Activated CD4-positive, alpha-beta T cell treated with anti-CD3 and anti-CD28 coated beads, Interleukin-2, amount 50 U/mL, for 24 hours (primary cell): ENCODE results near the gene FAM83C.

Experiments used
- DNase-seq, 2 donors: peaks; one replicate each; pipeline ENCODE4 v3.0.0-alpha.2; 2020; ENCODE audit warnings: low read depth in 1 of 2, low spot score in 1 of 2

FAM83C gene

GRCh38 chr20:35291654-35292503, at the start of gene FAM83C:
TSS of gene FAM83C (minus strand) at chr20:35292425. CDS start at chr20:35292304, 121 bp downstream.
- DNase-seq = no peak

- no peak for DNase-seq
These were observed 49.3 kb upstream of the FAM83C start for GRCh38 chr20:35341366-35342028.

GRCh38 chr20:35340436-35340835, 48.2 kb upstream of the FAM83C start:
- DNase-seq = no peak

- no peak for DNase-seq
These were observed 47.4 kb upstream of the FAM83C start for GRCh38 chr20:35339636-35340035.

GRCh38 chr20:35339007-35339406, 46.8 kb upstream of the FAM83C start:
- no peak for DNase-seq

GRCh38 chr20:35334311-35335101, 42.3 kb upstream of the FAM83C start:
- no peak for DNase-seq

- DNase-seq = no peak
These were observed 41.4 kb upstream of the FAM83C start for GRCh38 chr20:35333606-35334005.

GRCh38 chr20:35332540-35333200, 40.4 kb upstream of the FAM83C start:
- DNase-seq = no peak

GRCh38 chr20:35329435-35330139, 37.4 kb upstream of the FAM83C start:
- peak in 1 of 2 donors; percentile 19 for DNase-seq

GRCh38 chr20:35328689-35329088, 36.5 kb upstream of the FAM83C start:
- DNase-seq = no peak

GRCh38 chr20:35328095-35328685, 36.0 kb upstream of the FAM83C start:
- no peak for DNase-seq

GRCh38 chr20:35327074-35327976, 35.1 kb upstream of the FAM83C start:
- no peak for DNase-seq

GRCh38 chr20:35326740-35327073, 34.5 kb upstream of the FAM83C start:
- DNase-seq = no peak

GRCh38 chr20:35326021-35326739, 34.0 kb upstream of the FAM83C start:
- no peak for DNase-seq

- no peak for DNase-seq
These were observed 33.2 kb upstream of the FAM83C start for GRCh38 chr20:35325401-35325800.

- no peak for DNase-seq
These were observed 28.3 kb upstream of the FAM83C start for GRCh38 chr20:35320396-35321126.

GRCh38 chr20:35319871-35320197, 27.6 kb upstream of the FAM83C start:
- DNase-seq = no peak
